Activated T-helper 1 cell treated with anti-CD3 and anti-CD28 coated beads, Interleukin-12 subunit alpha, Interleukin-12 subunit beta, Interleukin-2, Interleukin-4 antibody, amounts not matched to agents 30 ng/mL and 10 ng/mL and 1 ng/mL, durations not matched to agents 14 hours and 24 hours and 36 hours (primary cell): ENCODE measurements around the gene IL4R. TPM values are rescaled to one million over a fixed set of nuclear protein-coding genes. Genes with fewer than 3 reads are reported as not detected.
"Not testable (repeated sequence)": the region's sequence is repeated elsewhere in the genome, so short reads cannot be mapped to it uniquely, and the experiment has no call there.

Source experiments
- DNase-seq: peaks from one replicate; pipeline ENCODE4 v3.0.0; 2021; ENCODE audit warnings: low spot score
- H3K27ac Mint-ChIP-seq: one replicate; pipeline ENCODE4 v1.8.0; 2021; ENCODE audit warnings: mild to moderate bottlenecking, mixed read lengths
- H3K27me3 Mint-ChIP-seq: one replicate; pipeline ENCODE4 v1.8.0; 2022; ENCODE audit warnings: mild to moderate bottlenecking, moderate library complexity, mixed read lengths; ENCODE audit not compliant: insufficient read depth
- H3K36me3 Mint-ChIP-seq: one replicate; pipeline ENCODE4 v1.8.0; 2021; ENCODE audit warnings: low read depth, mixed read lengths
- H3K4me1 Mint-ChIP-seq: one replicate; pipeline ENCODE4 v1.8.0; 2021; ENCODE audit warnings: low read depth, mixed read lengths
- H3K4me3 Mint-ChIP-seq: one replicate; pipeline ENCODE4 v1.8.0; 2021; ENCODE audit warnings: mild to moderate bottlenecking, moderate library complexity, mixed read lengths
- H3K9me3 Mint-ChIP-seq: one replicate; pipeline ENCODE4 v1.8.0; 2021; ENCODE audit warnings: mixed read lengths
- intact Hi-C: fragments of 100-400 bp; cut with micrococcal nuclease; formaldehyde crosslinking; loops from one replicate; pipeline ENCODE4 v1.15.1; 2024
- total RNA-seq: library from RNA; stranded (reverse); gene quantifications from 2 replicates; pipeline ENCODE4 v1.2.3, GENCODE V29; 2022

Gene IL4R
- total RNA-seq, 1 donor from 2014 or later, result 320 TPM

DNA sequence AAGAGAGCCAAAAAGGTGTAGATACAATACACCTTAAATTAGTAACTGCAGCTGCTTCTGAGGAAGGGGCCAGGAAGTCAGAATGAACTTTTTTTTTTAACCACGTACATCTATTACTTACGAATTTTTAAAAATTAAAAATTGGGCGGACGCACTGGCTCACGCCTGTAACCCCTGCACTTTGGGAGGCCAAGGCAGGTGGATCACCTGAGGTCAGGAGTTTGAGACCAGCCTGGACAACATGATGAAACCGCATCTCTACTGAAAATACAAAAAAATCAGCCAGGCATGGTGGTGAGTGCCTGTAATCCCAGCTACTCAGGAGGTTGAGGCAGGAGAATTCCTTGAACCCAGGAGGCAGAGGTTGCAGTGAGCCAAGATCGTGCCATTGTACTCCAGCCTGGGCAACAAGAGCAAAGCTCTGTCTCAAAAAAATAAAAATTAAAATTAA lies 39.3 kb upstream of the IL4R start:
- DNase-seq, H3K27me3 Mint-ChIP-seq, H3K9me3 Mint-ChIP-seq: not testable (repeated sequence)
- intact Hi-C loops, result loop anchor here (1.0 kb wide), 6 partner anchors 9 to 93 kb away; no protein-coding TSS in a partner anchor
- H3K4me1 Mint-ChIP-seq, result peaks cover 62% of the 10 kb centered on the region
- H3K27ac Mint-ChIP-seq, result peak overlapping the region; percentile 87
- H3K4me3 Mint-ChIP-seq, result peak overlapping the region; percentile 32
- peaks cover 13% of the 10 kb centered on the region for H3K36me3 Mint-ChIP-seq

DNA sequence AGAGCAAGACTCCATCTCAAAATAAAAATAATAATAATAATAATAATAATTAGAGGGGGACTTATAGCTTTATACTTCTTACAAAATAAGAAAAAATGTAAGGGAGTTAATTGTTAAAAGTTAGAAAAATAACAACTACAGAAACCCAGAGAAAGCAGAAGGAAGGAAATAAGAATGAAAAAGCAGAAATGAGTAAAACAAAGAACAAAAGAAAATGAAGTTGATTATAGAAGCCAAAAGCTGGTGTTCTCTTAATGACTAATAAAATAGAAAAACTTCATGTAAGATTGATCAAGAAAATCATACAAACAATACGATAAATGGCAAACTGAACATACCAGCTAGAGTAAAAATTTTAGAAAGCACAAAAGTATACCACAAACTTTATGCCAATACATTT lies 38.4 kb upstream of the IL4R start:
- DNase-seq, result no peak
- Mint-ChIP-seq H3K27me3 (no peaks in the 10 kb centered on the region), H3K4me3 (no peak overlapping the region), H3K27ac (peak overlapping the region; percentile 23), H3K9me3 (peaks cover 4% of the 10 kb centered on the region), H3K4me1 (peaks cover 52% of the 10 kb centered on the region), H3K36me3 (peaks cover 13% of the 10 kb centered on the region)
- intact Hi-C loops, result no loop called here

DNA sequence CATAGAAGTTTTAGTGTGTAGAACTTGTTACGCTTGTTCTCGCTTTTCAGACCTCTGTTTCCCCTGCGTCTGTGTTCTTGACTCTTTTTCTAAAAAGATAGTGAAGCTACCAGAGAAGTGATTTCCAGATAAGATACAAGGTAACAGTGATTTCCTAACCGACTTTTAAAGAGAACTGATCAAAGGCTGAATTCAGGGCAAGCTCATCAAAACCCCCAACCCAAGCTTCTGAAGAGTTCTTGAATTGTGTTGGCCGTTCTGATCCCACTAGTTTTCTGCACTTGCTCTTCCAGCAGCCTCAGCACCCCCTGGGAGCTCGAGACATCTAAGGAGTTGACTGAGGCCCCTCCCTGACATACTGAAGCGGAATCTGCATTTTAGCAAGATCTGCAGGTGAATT lies 32.5 kb upstream of the IL4R start:
- Mint-ChIP-seq H3K27ac (no peak overlapping the region), H3K36me3 (peaks cover 9% of the 10 kb centered on the region)

DNA sequence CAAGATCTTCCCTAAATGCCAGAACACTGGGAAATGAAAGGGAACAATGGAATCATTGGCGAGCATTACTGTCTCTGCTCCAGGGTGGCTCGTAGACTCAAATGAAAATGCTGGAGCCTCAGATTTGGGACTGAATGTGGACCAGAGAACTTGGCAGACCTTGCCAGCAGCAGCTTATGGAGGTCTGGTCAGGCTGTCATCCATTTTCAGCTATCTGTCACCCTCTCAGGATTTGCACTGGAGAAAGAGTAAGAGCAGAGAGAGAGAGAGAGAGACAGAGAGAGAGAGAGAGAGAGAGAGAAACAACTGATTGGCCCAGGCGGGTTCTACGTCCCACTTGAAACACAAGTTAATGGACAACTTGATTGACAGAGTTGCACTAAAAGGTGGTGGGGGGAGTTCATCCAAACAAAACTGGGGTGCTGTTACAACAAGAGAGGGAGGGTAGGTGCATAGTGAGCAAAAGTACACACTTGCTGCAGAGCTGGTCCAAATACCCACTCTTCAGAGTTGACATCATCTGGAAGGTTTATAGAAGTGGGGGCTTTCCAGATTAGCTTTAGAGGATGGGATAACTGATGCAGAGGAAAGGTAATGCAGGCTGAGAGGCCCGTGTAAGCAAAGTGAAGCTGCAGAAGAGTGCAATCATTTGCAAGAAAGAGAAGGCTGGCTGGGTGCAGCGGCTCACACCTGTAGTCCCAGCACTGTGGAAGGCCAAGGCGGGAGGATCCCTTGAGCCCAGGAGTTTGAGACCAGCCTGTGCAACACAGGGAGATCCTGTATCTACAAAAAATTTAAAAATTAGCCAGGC lies 28.7 kb upstream of the IL4R start:
- intact Hi-C loops, result loop anchor here (1.0 kb wide), 1 partner anchor 28 kb away; the partner anchor contains the start of gene IL4R
- Mint-ChIP-seq H3K4me1 (peaks cover 68% of the 10 kb centered on the region), H3K4me3 (peak overlapping the region; percentile 16), H3K27ac (peak overlapping the region; percentile 42), H3K36me3 (peaks cover 13% of the 10 kb centered on the region), H3K9me3 (peaks cover 5% of the 10 kb centered on the region), H3K27me3 (peaks cover 8% of the 10 kb centered on the region)
- DNase-seq, result no peak

More for the DNA sequence above, 32.5 kb upstream of the IL4R start:
- Mint-ChIP-seq H3K4me1 (peaks cover 57% of the 10 kb centered on the region), H3K4me3 (peak overlapping the region; percentile 48), H3K9me3 (no peaks in the 10 kb centered on the region), H3K27me3 (peaks cover 5% of the 10 kb centered on the region)
- intact Hi-C loops, result no loop called here
- DNase-seq, result no peak

DNA sequence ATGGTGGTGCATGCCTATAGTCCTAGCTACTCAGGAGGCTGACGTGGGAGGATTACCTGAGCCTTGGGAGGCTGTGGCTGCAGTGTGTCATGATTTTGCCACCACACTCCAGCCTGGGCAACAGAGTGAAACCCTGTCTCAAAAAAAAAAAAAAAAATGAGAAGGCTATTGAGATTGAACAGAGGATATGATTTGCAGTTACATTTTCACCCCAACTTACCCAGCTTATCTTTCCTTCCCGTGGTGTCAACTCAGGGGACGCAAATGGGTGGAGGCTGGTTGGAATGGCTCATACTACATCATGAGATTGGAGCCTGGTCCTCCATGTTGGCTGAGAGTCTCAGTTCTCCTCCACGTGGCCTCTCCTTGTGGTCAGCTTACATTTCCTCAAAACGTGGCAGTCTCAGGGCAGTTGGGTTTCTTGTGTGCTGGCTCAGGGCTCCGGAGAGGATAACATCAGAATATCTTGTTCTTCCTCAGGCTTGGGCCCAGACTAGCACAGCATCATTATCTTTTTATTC lies 28.0 kb upstream of the IL4R start:
- H3K4me3 Mint-ChIP-seq, result no peak overlapping the region
- H3K27me3 Mint-ChIP-seq, result peaks cover 8% of the 10 kb centered on the region
- peaks cover 13% of the 10 kb centered on the region for H3K36me3 Mint-ChIP-seq
- H3K4me1 Mint-ChIP-seq, result peaks cover 74% of the 10 kb centered on the region
- peaks cover 5% of the 10 kb centered on the region for H3K9me3 Mint-ChIP-seq
- H3K27ac Mint-ChIP-seq, result peak overlapping the region; percentile 57
- DNase-seq, result no peak
- intact Hi-C loops, result loop anchor here (1.0 kb wide), 1 partner anchor 28 kb away; the partner anchor contains the start of gene IL4R

DNA sequence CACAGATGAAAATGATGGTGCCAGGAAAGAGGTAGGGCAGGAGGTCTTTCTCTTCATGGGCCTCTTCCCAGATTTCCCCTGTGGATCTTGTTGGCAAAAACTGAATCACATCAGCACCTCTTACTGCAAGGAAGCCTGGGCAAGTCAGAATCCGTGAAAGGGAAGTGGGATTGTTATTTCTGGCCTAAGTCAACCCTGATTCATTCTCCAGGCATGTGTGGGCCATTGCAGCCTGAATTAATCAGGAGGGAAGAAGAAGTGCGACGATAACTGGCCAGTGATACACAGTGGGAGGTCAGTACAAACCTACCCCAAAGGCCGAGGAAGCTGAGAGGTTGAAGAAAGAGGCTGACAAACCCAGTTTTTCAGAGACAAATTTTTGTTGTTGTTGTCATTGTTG lies 27.3 kb upstream of the IL4R start:
- Mint-ChIP-seq H3K9me3 (peaks cover 5% of the 10 kb centered on the region), H3K4me3 (no peak overlapping the region), H3K27ac (no peak overlapping the region), H3K4me1 (peaks cover 72% of the 10 kb centered on the region), H3K27me3 (peaks cover 6% of the 10 kb centered on the region), H3K36me3 (peaks cover 9% of the 10 kb centered on the region)
- no peak for DNase-seq
- intact Hi-C loops, result no loop called here

DNA sequence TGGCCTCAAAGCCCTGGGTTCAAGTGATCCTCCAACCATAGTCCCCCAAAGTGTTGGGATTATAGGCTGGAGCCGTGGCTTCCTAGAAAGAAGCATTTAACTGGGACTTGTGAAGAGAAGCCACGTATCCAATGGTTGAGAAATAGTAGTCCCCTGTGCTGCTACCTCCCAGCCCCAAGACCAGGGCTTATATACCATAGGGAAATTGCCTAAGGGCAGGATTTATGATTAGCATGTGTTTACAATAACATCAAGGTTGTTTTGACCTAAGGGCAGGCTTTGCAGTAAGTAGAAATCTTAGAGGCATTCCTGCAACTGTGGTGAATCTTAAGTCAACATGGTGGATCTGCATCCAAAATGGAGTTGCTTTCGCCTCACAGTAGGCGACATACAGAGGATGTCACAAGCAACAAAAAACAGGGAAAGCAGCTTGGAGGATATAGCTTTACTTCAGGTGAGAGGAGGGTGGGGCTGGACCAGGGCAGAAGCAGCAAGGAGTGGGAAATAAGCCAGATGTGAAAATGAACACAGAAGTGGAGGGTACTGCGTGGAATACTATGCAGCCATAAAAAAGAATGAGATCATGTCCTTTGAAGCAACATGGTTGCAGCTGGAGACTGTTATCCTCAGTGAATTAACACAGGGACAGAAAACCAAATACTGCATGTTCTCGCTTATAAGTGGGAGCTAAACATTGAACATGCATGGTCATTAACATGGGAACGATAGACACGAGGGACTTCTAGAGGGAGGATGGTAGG lies 26.5 kb upstream of the IL4R start:
- Mint-ChIP-seq H3K4me1 (peaks cover 67% of the 10 kb centered on the region), H3K4me3 (no peak overlapping the region), H3K27me3 (peaks cover 5% of the 10 kb centered on the region), H3K27ac (no peak overlapping the region), H3K36me3 (peaks cover 6% of the 10 kb centered on the region), H3K9me3 (peaks cover 5% of the 10 kb centered on the region)
- no peak for DNase-seq
- intact Hi-C loops, result no loop called here

DNA sequence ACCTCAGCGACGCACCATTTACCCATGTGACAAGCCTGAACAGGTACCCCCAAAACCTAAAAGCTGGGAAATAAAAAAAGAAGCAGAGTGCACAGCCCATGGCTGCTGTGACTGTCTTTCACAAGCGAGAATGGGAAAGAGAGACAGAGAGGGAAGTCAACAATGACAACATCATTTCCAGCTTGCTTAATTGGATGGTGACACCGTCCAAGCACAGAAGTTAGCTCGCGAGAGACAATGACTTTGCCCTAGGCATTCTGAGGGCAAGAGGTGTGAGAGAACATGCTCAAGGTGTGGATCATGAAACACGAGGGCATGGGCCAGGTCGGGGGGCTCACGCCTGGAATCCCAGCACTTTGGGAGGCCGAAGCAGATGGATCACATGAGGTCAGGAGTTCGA lies 25.9 kb upstream of the IL4R start:
- Mint-ChIP-seq H3K27me3 (peaks cover 5% of the 10 kb centered on the region), H3K4me3 (no peak overlapping the region), H3K27ac (no peak overlapping the region), H3K4me1 (peaks cover 61% of the 10 kb centered on the region), H3K9me3 (peaks cover 5% of the 10 kb centered on the region), H3K36me3 (peaks cover 6% of the 10 kb centered on the region)
- intact Hi-C loops, result no loop called here
- DNase-seq, result no peak

DNA sequence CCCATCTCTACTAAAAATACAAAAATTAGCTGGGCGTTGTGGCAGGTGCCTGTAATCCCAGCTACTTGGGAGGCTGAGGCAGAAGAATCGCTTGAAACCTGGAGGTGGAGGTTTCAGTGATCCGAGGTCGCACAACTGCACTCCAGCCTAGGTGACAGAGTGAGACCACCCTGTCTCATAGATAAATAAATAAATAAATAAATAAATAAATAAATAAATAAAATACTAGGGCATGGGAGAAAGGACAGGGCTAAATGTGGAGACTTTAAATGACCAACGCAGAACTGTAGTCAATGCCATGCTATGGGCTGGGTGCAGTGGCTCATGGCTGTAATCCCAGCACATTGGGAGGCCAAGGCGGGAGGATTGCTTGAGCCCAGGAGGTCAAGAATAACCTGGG lies 25.5 kb upstream of the IL4R start:
- H3K9me3 Mint-ChIP-seq, intact Hi-C loops, H3K4me3 Mint-ChIP-seq, H3K36me3 Mint-ChIP-seq, H3K27me3 Mint-ChIP-seq, DNase-seq, H3K27ac Mint-ChIP-seq: not testable (repeated sequence)
- peaks cover 57% of the 10 kb centered on the region for H3K4me1 Mint-ChIP-seq

DNA sequence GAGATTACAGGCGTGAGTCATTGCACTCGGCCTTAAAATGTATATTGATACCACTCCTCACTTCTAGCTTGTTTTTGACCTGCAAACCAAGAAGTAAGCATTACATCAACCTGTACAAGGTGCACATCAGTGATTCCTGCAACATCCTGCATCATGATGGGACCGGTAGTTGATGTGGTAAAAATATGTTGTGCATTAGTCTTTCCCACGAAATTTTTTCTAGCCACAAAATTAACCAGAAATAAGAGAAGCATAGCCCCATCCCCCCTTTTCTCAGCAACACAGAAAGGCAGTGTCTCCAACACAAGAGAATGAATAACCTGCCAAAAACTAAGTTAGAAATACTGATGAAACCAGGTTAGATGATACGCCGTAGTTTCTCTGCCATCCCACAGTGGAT lies 24.1 kb upstream of the IL4R start:
- H3K27ac Mint-ChIP-seq, result peak overlapping the region; percentile 21
- peaks cover 6% of the 10 kb centered on the region for H3K36me3 Mint-ChIP-seq
- peaks cover 43% of the 10 kb centered on the region for H3K4me1 Mint-ChIP-seq
- DNase-seq, result no peak
- peaks cover 5% of the 10 kb centered on the region for H3K9me3 Mint-ChIP-seq
- H3K4me3 Mint-ChIP-seq, result peak overlapping the region; percentile 32
- peaks cover 5% of the 10 kb centered on the region for H3K27me3 Mint-ChIP-seq
- intact Hi-C loops, result no loop called here

DNA sequence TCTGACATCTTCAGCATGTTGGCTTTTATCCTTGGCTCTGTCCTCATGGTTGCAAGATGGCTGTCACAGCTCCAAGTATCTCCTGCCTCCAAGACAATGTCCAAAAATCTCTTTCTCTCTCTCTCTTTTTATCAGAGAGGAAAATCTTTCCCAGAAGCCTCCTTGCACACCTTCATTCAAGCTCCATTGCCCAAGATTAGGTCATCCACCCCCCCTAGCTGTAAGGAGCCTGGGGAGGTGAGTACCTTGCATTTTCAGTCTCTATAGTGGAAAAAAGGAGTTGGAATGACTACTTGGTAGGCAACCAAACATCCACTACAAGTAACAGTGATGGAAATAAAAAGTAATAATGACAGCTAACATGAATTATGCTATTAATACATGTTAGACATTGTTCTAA lies 23.2 kb upstream of the IL4R start:
- intact Hi-C loops, result no loop called here
- Mint-ChIP-seq H3K4me3 (no peak overlapping the region), H3K4me1 (peaks cover 40% of the 10 kb centered on the region), H3K9me3 (peaks cover 5% of the 10 kb centered on the region), H3K36me3 (peaks cover 6% of the 10 kb centered on the region), H3K27me3 (peaks cover 5% of the 10 kb centered on the region), H3K27ac (peak overlapping the region; percentile 30)
- DNase-seq, result no peak

DNA sequence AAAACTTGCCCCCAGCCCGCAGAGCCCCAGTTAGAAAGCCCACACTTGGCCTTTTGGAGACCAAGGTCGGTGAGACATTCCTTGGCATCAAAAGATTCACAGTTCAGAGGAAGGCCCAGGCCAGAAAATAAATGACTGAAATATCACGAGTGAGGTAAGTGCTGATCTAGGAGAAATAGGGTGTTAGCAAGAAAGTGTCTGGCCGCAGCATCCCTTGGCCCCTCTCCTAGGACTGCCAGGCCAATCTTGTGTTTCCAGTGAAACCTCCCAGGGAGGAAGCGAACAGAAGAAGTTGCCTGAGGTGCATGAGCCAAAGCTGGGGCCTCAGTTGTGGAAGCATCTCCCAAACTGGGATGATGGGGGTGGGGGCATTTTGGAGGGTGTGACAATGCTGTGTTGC lies 22.7 kb upstream of the IL4R start:
- Mint-ChIP-seq H3K27me3 (peaks cover 5% of the 10 kb centered on the region), H3K27ac (no peak overlapping the region), H3K36me3 (peaks cover 4% of the 10 kb centered on the region), H3K4me3 (no peak overlapping the region), H3K9me3 (peaks cover 5% of the 10 kb centered on the region), H3K4me1 (peaks cover 40% of the 10 kb centered on the region)
- no peak for DNase-seq
- intact Hi-C loops, result no loop called here

DNA sequence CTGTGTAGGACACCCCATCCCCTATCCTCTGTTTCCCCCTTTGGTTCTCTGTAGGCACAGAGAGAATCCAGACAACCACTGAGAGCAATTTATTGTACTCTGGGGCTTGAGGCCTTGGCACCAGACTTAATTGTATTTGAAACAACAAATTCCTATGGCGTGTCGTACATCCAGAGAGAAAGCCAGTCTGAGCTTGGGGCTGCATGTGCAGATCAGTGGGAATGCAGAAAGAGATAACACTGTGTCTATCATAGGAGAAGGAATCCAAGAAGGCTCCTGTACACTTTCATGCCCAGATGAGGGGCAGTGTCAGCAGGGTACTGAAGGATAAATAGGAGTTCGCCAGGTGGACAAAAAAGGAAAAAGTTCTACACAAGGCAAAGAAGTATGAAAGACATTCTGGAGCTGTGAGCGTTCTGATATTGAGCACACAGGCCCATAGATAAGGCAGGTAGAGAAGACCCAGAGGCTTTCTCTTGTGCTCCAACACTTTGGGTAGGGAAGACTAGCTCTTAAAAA lies 22.0 kb upstream of the IL4R start:
- Mint-ChIP-seq H3K9me3 (peaks cover 5% of the 10 kb centered on the region), H3K27ac (no peak overlapping the region), H3K4me1 (peaks cover 40% of the 10 kb centered on the region)

More for the DNA sequence above, 22.0 kb upstream of the IL4R start:
- Mint-ChIP-seq H3K27me3 (peaks cover 5% of the 10 kb centered on the region), H3K36me3 (peaks cover 4% of the 10 kb centered on the region), H3K4me3 (no peak overlapping the region)
- DNase-seq, result no peak
- intact Hi-C loops, result no loop called here
